ENCODE measurements around the gene MCM9.

MCM9 gene

DNA sequence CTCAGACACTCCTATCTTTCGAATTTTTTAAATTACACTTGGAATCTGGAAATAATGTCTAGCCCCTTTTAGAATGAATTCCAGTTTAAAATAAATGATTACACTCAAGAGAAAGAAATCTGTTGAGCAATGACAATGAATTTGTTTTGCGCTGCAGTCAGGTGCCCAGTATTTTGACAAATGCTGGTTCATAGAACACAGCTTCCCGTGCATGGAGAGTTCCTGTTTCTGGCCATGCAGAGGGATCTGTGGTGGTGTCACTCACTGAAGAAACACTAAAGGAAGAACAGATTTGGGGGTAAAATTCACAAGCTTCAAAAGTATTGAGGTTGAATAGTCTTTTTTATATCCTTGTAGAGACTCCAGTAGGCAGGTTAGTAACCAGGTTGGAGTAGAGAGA lies 170.2 kb downstream of the MCM9 start:
- no peak for DNase-seq
